Kidney (tissue), 14 donors: ENCODE measurements around the gene KRT35. TPM values are rescaled to one million over a fixed set of nuclear protein-coding genes. Genes with fewer than 3 reads are reported as not detected.

Experiments
- DNase-seq, 5 donors: peaks; one replicate each; pipeline ENCODE4 v3.0.0-alpha.2; 2013 to 2020
- FAIRE-seq: peaks from 2 replicates; lab custom pipeline; 2012; peaks lifted over from hg19 to GRCh38; lab: Jason Lieb, UNC
- H3K27ac ChIP-seq, 2 donors: one replicate each; pipeline ENCODE4 v1.7.0; 2013; ENCODE audit warnings: low read depth in 2 of 2, low read length in 2 of 2, inconsistent platforms in 1 of 2
- H3K27me3 ChIP-seq: one replicate; pipeline ENCODE4 v1.7.1; 2013; ENCODE audit warnings: low read length, inconsistent platforms; ENCODE audit not compliant: control insufficient read depth, insufficient read depth
- H3K36me3 ChIP-seq, 3 donors: one replicate each; pipeline versions ENCODE4 v1.7.0 to v1.7.1; 2013; ENCODE audit warnings: low read length in 3 of 3, control low read depth in 1 of 3, inconsistent platforms in 1 of 3; ENCODE audit not compliant: insufficient read depth in 3 of 3, control insufficient read depth in 2 of 3
- H3K4me1 ChIP-seq, 3 donors: one replicate each; pipeline versions ENCODE4 v1.7.0 to v1.7.1; 2013; ENCODE audit warnings: low read length in 3 of 3, inconsistent platforms in 1 of 3, low read depth in 1 of 3; ENCODE audit not compliant: control insufficient read depth in 2 of 3, insufficient read depth in 2 of 3
- H3K4me3 ChIP-seq, 3 donors: one replicate each; pipeline versions ENCODE4 v1.7.0 to v1.8.1; 2013; ENCODE audit warnings: low read length in 3 of 3, control low read depth in 1 of 3, inconsistent platforms in 1 of 3
- H3K9ac ChIP-seq, 3 donors: one replicate each; pipeline versions ENCODE4 v1.7.0 to v1.7.1; 2013; ENCODE audit warnings: low read length in 3 of 3, control low read depth in 1 of 3, inconsistent platforms in 1 of 3
- H3K9me3 ChIP-seq, 3 donors: one replicate each; pipeline versions ENCODE4 v1.7.0 to v1.7.1; 2013; ENCODE audit warnings: low read length in 3 of 3, control low read depth in 1 of 3, inconsistent platforms in 1 of 3; ENCODE audit not compliant: control insufficient read depth in 2 of 3, insufficient read depth in 1 of 3
- intact Hi-C: fragments of 100-400 bp; cut with DNase I; formaldehyde crosslinking; loops from one replicate; pipeline ENCODE4 v1.11.1; 2022
- polyA plus RNA-seq: library from polyadenylated mRNA; stranded (reverse); fragments of 350-450 nt; fragmentation: Illumina TruSeq; extraction: RNeasy Lipid Tissue Mini Kit (QIAGEN cat#74804); gene quantifications from one replicate; pipeline ENCODE4 v1.2.3, GENCODE V29; 2014; ENCODE audit warnings: low read depth, low replicate concordance; ENCODE audit not compliant: insufficient read depth
- total RNA-seq: library from RNA; stranded (reverse); fragmentation: NEBNext Ultra II Directional; extraction: Animal tissue kit (Norgen Biotek cat#: 25700); gene quantifications from one replicate; pipeline ENCODE4 v1.2.1, GENCODE V29; 2021
- TF ChIP-seq, protein P1 (sequence below): IDR thresholded peaks from 3 replicates; pipeline ENCODE4 v1.5.1; 2012; ENCODE audit warnings: mild to moderate bottlenecking, moderate library complexity, borderline replicate concordance; ENCODE audit not compliant: insufficient read depth; ENCODE audit errors: extremely low read depth
- donor health status: control.
- donor health status: control.
- donor health status: control.
- donor health status: control.
- donor health status: control.
- donor health status: DM: yes; HTN: yes; CAD: no.
- donor health status: Normal renal cell carcinoma (clear cell type).

The KRT35 gene
- total and polyA plus RNA-seq, 2 donors from 2014 or later: not detected

DNA sequence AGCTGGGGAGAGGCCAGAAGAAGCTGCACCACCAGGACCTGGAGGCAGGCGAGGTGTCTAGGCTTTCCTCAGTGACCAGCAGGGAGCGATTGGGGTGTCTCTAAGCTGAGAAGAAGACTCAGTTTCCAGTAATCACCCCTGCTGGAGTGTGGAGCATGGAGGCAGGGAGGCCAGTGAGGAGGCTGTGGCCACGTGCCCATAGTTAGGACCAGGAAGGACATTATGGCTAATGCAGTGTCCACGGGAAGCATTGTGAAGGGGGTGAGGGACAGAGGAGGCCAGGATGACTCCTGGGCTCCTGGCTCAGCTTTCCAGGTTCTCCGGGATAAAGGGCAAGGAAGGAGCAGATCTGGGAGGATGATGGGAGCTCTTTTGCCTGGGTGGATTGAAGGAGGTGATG is 18.8 kb upstream of the KRT35 start:
- Histone ChIP-seq H3K36me3 (no peaks in the 10 kb centered on the region), H3K4me1 (peaks cover 0 to 4% (median 0%) of the 10 kb centered on the region in 3 donors), H3K4me3 (no peak overlapping the region), H3K27ac (no peak overlapping the region), H3K9me3 (no peaks in the 10 kb centered on the region), H3K27me3 (no peaks in the 10 kb centered on the region), H3K9ac (no peak overlapping the region)
- TF ChIP-seq, protein P1, sequence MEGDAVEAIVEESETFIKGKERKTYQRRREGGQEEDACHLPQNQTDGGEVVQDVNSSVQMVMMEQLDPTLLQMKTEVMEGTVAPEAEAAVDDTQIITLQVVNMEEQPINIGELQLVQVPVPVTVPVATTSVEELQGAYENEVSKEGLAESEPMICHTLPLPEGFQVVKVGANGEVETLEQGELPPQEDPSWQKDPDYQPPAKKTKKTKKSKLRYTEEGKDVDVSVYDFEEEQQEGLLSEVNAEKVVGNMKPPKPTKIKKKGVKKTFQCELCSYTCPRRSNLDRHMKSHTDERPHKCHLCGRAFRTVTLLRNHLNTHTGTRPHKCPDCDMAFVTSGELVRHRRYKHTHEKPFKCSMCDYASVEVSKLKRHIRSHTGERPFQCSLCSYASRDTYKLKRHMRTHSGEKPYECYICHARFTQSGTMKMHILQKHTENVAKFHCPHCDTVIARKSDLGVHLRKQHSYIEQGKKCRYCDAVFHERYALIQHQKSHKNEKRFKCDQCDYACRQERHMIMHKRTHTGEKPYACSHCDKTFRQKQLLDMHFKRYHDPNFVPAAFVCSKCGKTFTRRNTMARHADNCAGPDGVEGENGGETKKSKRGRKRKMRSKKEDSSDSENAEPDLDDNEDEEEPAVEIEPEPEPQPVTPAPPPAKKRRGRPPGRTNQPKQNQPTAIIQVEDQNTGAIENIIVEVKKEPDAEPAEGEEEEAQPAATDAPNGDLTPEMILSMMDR: no peak
- FAIRE-seq (no peak), DNase-seq (no peak)
- intact Hi-C loops: no loop called here

DNA sequence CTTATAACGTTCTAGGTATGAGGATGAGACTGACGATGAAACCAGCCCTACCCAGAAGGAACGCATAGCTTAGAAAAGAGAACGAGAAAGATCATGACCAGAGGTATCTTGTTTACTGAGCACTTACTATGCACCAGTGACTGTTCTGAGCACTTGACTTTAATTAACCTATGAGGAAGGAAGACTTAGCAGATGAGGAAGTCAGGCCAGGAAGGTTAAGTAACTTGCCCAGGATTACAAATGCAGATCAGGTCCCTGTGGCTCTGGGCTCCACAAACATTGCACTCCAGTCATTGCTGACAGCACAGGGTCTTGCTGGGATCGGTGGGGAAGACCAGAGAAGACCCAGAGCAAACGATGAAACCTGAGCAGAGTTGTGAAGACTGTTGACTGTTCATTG is 17.3 kb upstream of the KRT35 start:
- FAIRE-seq: no peak
- intact Hi-C loops: no loop called here
- TF ChIP-seq, protein P1: no peak

DNA sequence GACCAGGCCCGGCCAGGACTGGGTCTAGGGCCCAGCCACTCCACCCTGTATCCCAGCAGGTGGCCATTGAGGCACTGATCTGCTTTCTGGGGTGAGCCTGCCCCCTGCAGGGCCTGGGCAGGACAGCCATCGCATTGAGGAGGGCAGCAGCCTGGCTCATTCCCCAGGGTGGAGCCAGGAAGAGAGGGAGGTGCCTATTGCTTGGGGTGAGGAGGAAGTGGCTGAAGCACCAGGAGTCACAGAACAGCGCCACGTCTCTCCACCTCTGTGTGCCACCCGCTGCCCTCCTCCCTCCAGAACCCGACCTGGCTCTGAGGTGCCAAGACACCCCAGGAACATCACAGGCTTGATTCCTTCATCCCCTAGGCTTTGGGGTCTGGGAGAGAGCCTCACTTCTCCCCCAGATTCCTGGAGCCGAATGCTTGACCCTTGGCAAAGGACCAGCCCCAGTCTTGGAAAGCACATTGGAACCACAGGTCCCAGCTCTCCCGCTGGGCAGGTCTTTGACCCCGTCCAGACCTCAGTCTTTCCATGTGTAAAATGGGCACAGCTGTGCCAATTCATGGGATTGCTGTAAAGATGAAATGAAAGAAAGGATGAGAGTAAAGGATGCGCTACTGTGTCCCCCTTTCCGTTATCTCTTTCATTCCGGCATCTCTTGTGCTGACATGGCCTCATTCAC is 16.0 kb upstream of the KRT35 start:
- no peak overlapping the region for H3K27ac ChIP-seq
- H3K4me1 ChIP-seq: peaks cover 0 to 9% (median 0%) of the 10 kb centered on the region in 3 donors
- intact Hi-C loops: no loop called here
- TF ChIP-seq, protein P1: peak; percentile 62
- H3K9me3 ChIP-seq: no peaks in the 10 kb centered on the region
- DNase-seq (peak; percentile 81 to 90 (median 85)), FAIRE-seq (no peak)
- no peak overlapping the region for H3K4me3 ChIP-seq
- H3K9ac ChIP-seq: no peak overlapping the region
- H3K36me3 ChIP-seq: no peaks in the 10 kb centered on the region
- H3K27me3 ChIP-seq: no peaks in the 10 kb centered on the region

More for the DNA sequence above, 17.3 kb upstream of the KRT35 start:
- Histone ChIP-seq H3K9me3 (no peaks in the 10 kb centered on the region), H3K4me3 (no peak overlapping the region), H3K27me3 (no peaks in the 10 kb centered on the region), H3K27ac (no peak overlapping the region), H3K9ac (no peak overlapping the region), H3K36me3 (no peaks in the 10 kb centered on the region), H3K4me1 (peaks cover 0 to 4% (median 0%) of the 10 kb centered on the region in 3 donors)
- no peak for DNase-seq
